Measurements from ENCODE around the gene ARHGAP26. TPM values are rescaled to one million over a fixed set of nuclear protein-coding genes. Genes with fewer than 3 reads are reported as not detected.

ARHGAP26 gene
- total RNA-seq, 1 donor from 2014 or later: 18.7 TPM

- H3K27me3 Mint-ChIP-seq: peaks cover 12% of the 10 kb centered on the region
- H3K27ac Mint-ChIP-seq: no peak overlapping the region
- H3K4me3 Mint-ChIP-seq: no peak overlapping the region
- TF ChIP-seq CTCF (conservative IDR thresholded peaks at IDR 0.05): no peak
- no peak for DNase-seq (ENCODE audit: extremely low spot score, unreplicated experiment)
- no peaks in the 10 kb centered on the region for H3K36me3 Mint-ChIP-seq
- no peaks in the 10 kb centered on the region for H3K9me3 Mint-ChIP-seq
- peaks cover 7% of the 10 kb centered on the region for H3K4me1 Mint-ChIP-seq (ENCODE audit: unreplicated experiment)
These were observed 3.0 kb upstream of the ARHGAP26 start for GRCh38 chr5:142767178-142767577.

GRCh38 chr5:142767911-142768310 lies 2.3 kb upstream of the ARHGAP26 start:
- no peak overlapping the region for H3K27ac Mint-ChIP-seq
- TF ChIP-seq CTCF (conservative IDR thresholded peaks at IDR 0.05): no peak
- peaks cover 7% of the 10 kb centered on the region for H3K4me1 Mint-ChIP-seq (ENCODE audit: unreplicated experiment)
- no peak overlapping the region for H3K4me3 Mint-ChIP-seq
- no peaks in the 10 kb centered on the region for H3K36me3 Mint-ChIP-seq
- H3K9me3 Mint-ChIP-seq: no peaks in the 10 kb centered on the region
- DNase-seq (ENCODE audit: extremely low spot score, unreplicated experiment): no peak
- peaks cover 17% of the 10 kb centered on the region for H3K27me3 Mint-ChIP-seq

GRCh38 chr5:142769251-142769792 lies 855 bp upstream of the ARHGAP26 start:
- Mint-ChIP-seq H3K9me3 (no peaks in the 10 kb centered on the region), H3K4me3 (peak overlapping the region; percentile 96), H3K36me3 (no peaks in the 10 kb centered on the region), H3K27me3 (peaks cover 26% of the 10 kb centered on the region), H3K27ac (peak overlapping the region; percentile 84), H3K4me1 (ENCODE audit: unreplicated experiment) (peaks cover 7% of the 10 kb centered on the region)
- no peak for DNase-seq (ENCODE audit: extremely low spot score, unreplicated experiment)
- no peak for TF ChIP-seq CTCF (conservative IDR thresholded peaks at IDR 0.05)

- peak overlapping the region; percentile 82 for H3K27ac Mint-ChIP-seq
- H3K4me3 Mint-ChIP-seq: peak overlapping the region; percentile 94
- peaks cover 30% of the 10 kb centered on the region for H3K27me3 Mint-ChIP-seq
- no peaks in the 10 kb centered on the region for H3K9me3 Mint-ChIP-seq
- TF ChIP-seq CTCF (conservative IDR thresholded peaks at IDR 0.05): no peak
- DNase-seq (ENCODE audit: extremely low spot score, unreplicated experiment): no peak
- peaks cover 7% of the 10 kb centered on the region for H3K4me1 Mint-ChIP-seq (ENCODE audit: unreplicated experiment)
- no peaks in the 10 kb centered on the region for H3K36me3 Mint-ChIP-seq
These were observed 753 bp downstream of the ARHGAP26 start for GRCh38 chr5:142770650-142771609.

- Mint-ChIP-seq H3K9me3 (no peaks in the 10 kb centered on the region), H3K27ac (no peak overlapping the region), H3K27me3 (peaks cover 30% of the 10 kb centered on the region), H3K4me1 (ENCODE audit: unreplicated experiment) (peaks cover 7% of the 10 kb centered on the region), H3K4me3 (peak overlapping the region; percentile 94), H3K36me3 (no peaks in the 10 kb centered on the region)
- no peak for DNase-seq (ENCODE audit: extremely low spot score, unreplicated experiment)
- TF ChIP-seq CTCF (conservative IDR thresholded peaks at IDR 0.05): no peak
These were observed 1.5 kb downstream of the ARHGAP26 start for GRCh38 chr5:142771666-142772065.

Data from type B pancreatic cell (in vitro differentiated cells).